Astrocyte of the cerebellum (primary cell): Measurements from ENCODE around the gene EIF4E1B.

Source experiments
- DNase-seq: peaks from one replicate; pipeline ENCODE4 v3.0.0-alpha.2; 2011; ENCODE audit warnings: low read depth
- H3K4me3 ChIP-seq: 2 replicates; pipeline ENCODE4 v1.5.1; 2011; ENCODE audit warnings: mild to moderate bottlenecking, low read depth, low read length, moderate library complexity
- in situ Hi-C: cut with HindIII; loops from 2 replicates; pipeline ENCODE4 v1.10.0; 2017; ENCODE audit warnings: low sequenced_read_pairs
- TF ChIP-seq, protein P1 (sequence below): IDR thresholded peaks from 2 replicates; pipeline ENCODE4 v1.5.1; 2012; ENCODE audit warnings: low read length, low read depth, moderate library complexity, mild to moderate bottlenecking; ENCODE audit errors: missing control alignments

EIF4E1B gene

GRCh38 chr5:176612008-176612407 is 18.5 kb upstream of the EIF4E1B start:
- H3K4me3 ChIP-seq, result no peak overlapping the region
- DNase-seq, result no peak
- in situ Hi-C loops, result no loop called here
- TF ChIP-seq, protein P1, sequence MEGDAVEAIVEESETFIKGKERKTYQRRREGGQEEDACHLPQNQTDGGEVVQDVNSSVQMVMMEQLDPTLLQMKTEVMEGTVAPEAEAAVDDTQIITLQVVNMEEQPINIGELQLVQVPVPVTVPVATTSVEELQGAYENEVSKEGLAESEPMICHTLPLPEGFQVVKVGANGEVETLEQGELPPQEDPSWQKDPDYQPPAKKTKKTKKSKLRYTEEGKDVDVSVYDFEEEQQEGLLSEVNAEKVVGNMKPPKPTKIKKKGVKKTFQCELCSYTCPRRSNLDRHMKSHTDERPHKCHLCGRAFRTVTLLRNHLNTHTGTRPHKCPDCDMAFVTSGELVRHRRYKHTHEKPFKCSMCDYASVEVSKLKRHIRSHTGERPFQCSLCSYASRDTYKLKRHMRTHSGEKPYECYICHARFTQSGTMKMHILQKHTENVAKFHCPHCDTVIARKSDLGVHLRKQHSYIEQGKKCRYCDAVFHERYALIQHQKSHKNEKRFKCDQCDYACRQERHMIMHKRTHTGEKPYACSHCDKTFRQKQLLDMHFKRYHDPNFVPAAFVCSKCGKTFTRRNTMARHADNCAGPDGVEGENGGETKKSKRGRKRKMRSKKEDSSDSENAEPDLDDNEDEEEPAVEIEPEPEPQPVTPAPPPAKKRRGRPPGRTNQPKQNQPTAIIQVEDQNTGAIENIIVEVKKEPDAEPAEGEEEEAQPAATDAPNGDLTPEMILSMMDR, result no peak

GRCh38 chr5:176612855-176613254 is 17.6 kb upstream of the EIF4E1B start:
- no peak overlapping the region for H3K4me3 ChIP-seq
- no peak for DNase-seq
- TF ChIP-seq, protein P1, result no peak
- in situ Hi-C loops, result no loop called here

GRCh38 chr5:176614805-176615478 is 15.5 kb upstream of the EIF4E1B start:
- peak; percentile 16 for DNase-seq
- TF ChIP-seq, protein P1, result no peak
- in situ Hi-C loops, result no loop called here
- no peak overlapping the region for H3K4me3 ChIP-seq

GRCh38 chr5:176616511-176616910 is 14.0 kb upstream of the EIF4E1B start:
- TF ChIP-seq, protein P1, result no peak
- no peak for DNase-seq
- H3K4me3 ChIP-seq, result no peak overlapping the region
- in situ Hi-C loops, result no loop called here

DNA sequence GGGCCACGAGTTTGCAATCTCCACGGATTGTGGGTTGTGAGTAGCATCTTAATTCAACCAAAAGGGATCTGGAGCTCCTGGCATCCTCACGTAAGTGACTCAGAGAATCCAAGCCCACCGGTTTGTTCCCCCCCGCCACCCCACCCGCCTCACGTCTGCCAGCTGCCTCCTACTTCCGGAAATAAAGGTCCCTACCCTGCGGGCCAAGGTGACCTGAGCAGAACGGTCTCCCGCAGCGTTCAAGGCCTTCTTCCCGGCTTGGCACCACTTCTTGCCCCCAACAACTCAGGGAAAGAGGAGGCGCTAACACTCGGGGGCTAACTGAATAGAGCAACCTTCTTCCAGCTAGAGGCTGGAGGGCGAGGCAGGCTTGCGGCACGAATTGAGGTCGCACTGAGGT is 11.7 kb upstream of the EIF4E1B start:
- in situ Hi-C loops, result no loop called here
- DNase-seq, result no peak
- no peak overlapping the region for H3K4me3 ChIP-seq
- TF ChIP-seq, protein P1, result no peak

DNA sequence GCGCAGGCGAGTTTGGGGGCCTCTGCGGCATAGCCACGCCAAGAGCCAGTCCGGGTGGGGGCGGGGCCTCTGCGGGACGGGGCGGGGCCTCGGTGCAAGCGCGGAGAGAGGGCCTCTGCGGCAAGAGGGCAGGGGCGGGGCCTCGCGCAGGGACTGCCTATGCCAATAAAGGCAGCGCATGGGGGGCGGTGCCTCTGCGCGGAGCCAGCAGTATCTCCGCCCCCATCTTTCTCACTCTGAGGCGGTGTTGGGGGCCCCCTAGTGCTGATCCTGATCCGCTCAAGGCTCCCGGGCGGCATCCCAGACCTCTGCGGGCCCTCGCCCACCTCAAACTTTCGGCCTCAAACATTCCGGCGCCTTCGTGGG is 11.3 kb upstream of the EIF4E1B start:
- DNase-seq, result peak; percentile 59
- no peak overlapping the region for H3K4me3 ChIP-seq
- TF ChIP-seq, protein P1, result peak; percentile 57
- in situ Hi-C loops, result no loop called here
